GM23338 (cell line): Measurements from ENCODE around the gene CCND1. TPM values are rescaled to one million over a fixed set of nuclear protein-coding genes. Genes with fewer than 3 reads are reported as not detected.

ENCODE experiments used
- ATAC-seq: fragments of 200-7000 bp; cut with Tn5 transposase; 3 replicates; pipeline ENCODE4 v1.9.1; 2020
- DNase-seq: peaks from one replicate; pipeline ENCODE4 v3.0.0-alpha.2; 2015; ENCODE audit warnings: low spot score
- H2AFZ ChIP-seq: fragments of 200-600 bp; sonication (generic); 2 replicates; pipeline ENCODE4 v1.8.0; 2016; ENCODE audit warnings: antibody characterized with exemption, mild to moderate bottlenecking, moderate library complexity
- H3F3A ChIP-seq: fragments of 200-600 bp; sonication (generic); replicated peaks from 2 replicates; pipeline ENCODE4 v1.8.0; 2017; ENCODE audit warnings: antibody characterized with exemption, mixed run types, low read depth
- H3K27ac ChIP-seq: fragments of 200-600 bp; sonication (generic); 2 replicates; pipeline ENCODE4 v1.6.1; 2016; ENCODE audit warnings: low read depth
- H3K27me3 ChIP-seq: fragments of 200-600 bp; sonication (generic); 2 replicates; pipeline ENCODE4 v1.8.0; 2016; ENCODE audit warnings: mild to moderate bottlenecking, mixed run types, moderate library complexity; ENCODE audit not compliant: insufficient read depth
- H3K36me3 ChIP-seq: fragments of 200-600 bp; sonication (generic); 2 replicates; pipeline ENCODE4 v1.8.0; 2016; ENCODE audit warnings: mild to moderate bottlenecking; ENCODE audit not compliant: insufficient read depth
- H3K4me1 ChIP-seq: fragments of 200-600 bp; sonication (generic); 2 replicates; pipeline ENCODE4 v1.8.0; 2016; ENCODE audit warnings: mild to moderate bottlenecking, moderate library complexity; ENCODE audit not compliant: insufficient read depth
- H3K4me2 ChIP-seq: fragments of 200-600 bp; sonication (generic); 2 replicates; pipeline ENCODE4 v1.7.1; 2017; ENCODE audit warnings: mixed run types
- H3K4me3 ChIP-seq: fragments of 200-600 bp; sonication (generic); 2 replicates; pipeline ENCODE4 v1.6.1; 2016; ENCODE audit warnings: mixed run types
- H3K79me2 ChIP-seq: fragments of 200-600 bp; sonication (generic); replicated peaks from 2 replicates; pipeline ENCODE4 v1.8.0; 2017; ENCODE audit warnings: mild to moderate bottlenecking; ENCODE audit not compliant: insufficient read depth
- H3K9me2 ChIP-seq: fragments of 200-600 bp; sonication (generic); 2 replicates; pipeline ENCODE4 v1.8.0; 2017; ENCODE audit not compliant: insufficient read depth
- H4K20me1 ChIP-seq: fragments of 200-600 bp; sonication (generic); replicated peaks from 2 replicates; pipeline ENCODE4 v1.8.0; 2017; ENCODE audit warnings: mild to moderate bottlenecking; ENCODE audit not compliant: insufficient read depth
- H3K27ac Mint-ChIP-seq: 2 replicates; pipeline ENCODE4 v1.8.0; 2020; ENCODE audit warnings: inconsistent platforms, mild to moderate bottlenecking, moderate library complexity, mixed read lengths
- H3K27me3 Mint-ChIP-seq: 3 replicates; pipeline ENCODE4 v1.8.0; 2022; ENCODE audit warnings: low read depth, mild to moderate bottlenecking, moderate library complexity, mixed read lengths, inconsistent platforms; ENCODE audit not compliant: insufficient read depth, poor library complexity
- H3K36me3 Mint-ChIP-seq: 3 replicates; pipeline ENCODE4 v1.8.0; 2021; ENCODE audit warnings: low read depth, mild to moderate bottlenecking, inconsistent platforms, moderate library complexity, mixed read lengths
- H3K4me1 Mint-ChIP-seq: 3 replicates; pipeline ENCODE4 v1.8.0; 2020; ENCODE audit warnings: mild to moderate bottlenecking, inconsistent platforms, mixed read lengths
- H3K4me3 Mint-ChIP-seq: 3 replicates; pipeline ENCODE4 v1.8.0; 2021; ENCODE audit warnings: moderate library complexity, mild to moderate bottlenecking, inconsistent platforms, mixed read lengths
- H3K9me3 Mint-ChIP-seq: 3 replicates; pipeline ENCODE4 v1.8.0; 2020; ENCODE audit warnings: moderate library complexity, mild to moderate bottlenecking, inconsistent platforms, mixed read lengths
- CREB1 ChIP-seq: fragments of 250-450 bp; sonication (Bioruptor Pico); IDR thresholded peaks from 2 replicates; pipeline ENCODE4 v1.5.0; 2020; ENCODE audit warnings: low read depth, mild to moderate bottlenecking, moderate library complexity
- JUNB ChIP-seq: IDR thresholded peaks from one replicate; pipeline ENCODE4 v1.6.1; 2016; ENCODE audit warnings: antibody characterized with exemption; ENCODE audit not compliant: unreplicated experiment
- ZNF331 ChIP-seq: fragments of 250-450 bp; sonication (Bioruptor Pico); IDR thresholded peaks from 2 replicates; pipeline ENCODE4 v1.5.0; 2020; ENCODE audit warnings: low read depth, mild to moderate bottlenecking, moderate library complexity
- polyA plus RNA-seq: library from polyadenylated mRNA; unstranded; fragments of >200 nt; fragmentation: Nextera tagmentation; extraction: Ambion mirVana; gene quantifications from 2 replicates; pipeline ENCODE4 v1.2.1, GENCODE V29; 2016
- total RNA-seq: library from RNA; depleted of rRNA; stranded (reverse); fragments of >200 nt; shearing (Covaris generic); gene quantifications from 2 replicates; pipeline ENCODE4 v1.2.3, GENCODE V29; 2014
- TF ChIP-seq, protein P1 (sequence below): IDR thresholded peaks from one replicate; pipeline ENCODE4 v1.6.1; 2018; ENCODE audit warnings: antibody characterized with exemption; ENCODE audit not compliant: unreplicated experiment
- TF ChIP-seq, protein P2 (sequence below): fragments of 250-450 bp; sonication (Bioruptor Pico); IDR thresholded peaks from 2 replicates; pipeline ENCODE4 v1.5.0; 2020; ENCODE audit warnings: mild to moderate bottlenecking, moderate library complexity

Gene CCND1
- total and polyA plus RNA-seq, 2 experiments from 2014 or later, result 109 to 183 TPM

DNA sequence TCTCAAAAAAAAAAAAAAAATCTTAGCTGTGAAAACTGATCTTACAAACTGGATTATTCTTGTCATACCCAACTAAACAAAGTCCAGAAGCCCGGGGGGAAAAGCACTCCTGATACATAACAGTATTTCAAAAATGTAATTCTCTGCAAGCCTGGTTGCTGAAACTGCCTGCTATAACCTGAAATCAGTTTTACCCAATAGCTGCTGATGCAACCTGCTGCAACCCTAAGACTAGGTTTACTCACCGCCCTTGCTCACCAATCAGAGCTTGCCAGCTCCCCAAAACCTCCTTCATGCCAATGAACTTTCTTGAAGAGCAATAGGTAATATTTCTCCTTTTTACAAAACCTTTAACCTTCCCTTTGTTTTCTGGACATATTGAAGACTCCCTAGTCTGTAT, 50.5 kb downstream of the CCND1 start:
- Histone ChIP-seq H3K4me1 (0 out of 2 replicates have a peak, but pooled peaks cover 5% of the 10 kb centered on the region), H4K20me1 (no peaks in the 10 kb centered on the region), H3K4me2 (no peak overlapping the region), H3F3A (no peaks in the 10 kb centered on the region), H3K79me2 (no peaks in the 10 kb centered on the region), H3K27me3 (no peaks in the 10 kb centered on the region), H3K9me2 (no peaks in the 10 kb centered on the region), H2AFZ (no peak overlapping the region), H3K27ac (no peak overlapping the region), H3K36me3 (no peaks in the 10 kb centered on the region), H3K4me3 (no peak overlapping the region)
- H3K9me3 Mint-ChIP-seq, result no peaks in the 10 kb centered on the region
- no peaks in the 10 kb centered on the region for H3K36me3 Mint-ChIP-seq
- TF ChIP-seq JUNB, result no peak
- TF ChIP-seq CREB1 (CRISPR knock-in tag), result no peak
- no peak for TF ChIP-seq ZNF331
- peaks cover 5% of the 10 kb centered on the region for H3K27me3 Mint-ChIP-seq
- no peak overlapping the region for H3K4me3 Mint-ChIP-seq
- ATAC-seq (no peak), DNase-seq (no peak)
- peaks cover 15% of the 10 kb centered on the region; the same call in 2 of the 3 replicates for H3K4me1 Mint-ChIP-seq
- no peak overlapping the region for H3K27ac Mint-ChIP-seq

DNA sequence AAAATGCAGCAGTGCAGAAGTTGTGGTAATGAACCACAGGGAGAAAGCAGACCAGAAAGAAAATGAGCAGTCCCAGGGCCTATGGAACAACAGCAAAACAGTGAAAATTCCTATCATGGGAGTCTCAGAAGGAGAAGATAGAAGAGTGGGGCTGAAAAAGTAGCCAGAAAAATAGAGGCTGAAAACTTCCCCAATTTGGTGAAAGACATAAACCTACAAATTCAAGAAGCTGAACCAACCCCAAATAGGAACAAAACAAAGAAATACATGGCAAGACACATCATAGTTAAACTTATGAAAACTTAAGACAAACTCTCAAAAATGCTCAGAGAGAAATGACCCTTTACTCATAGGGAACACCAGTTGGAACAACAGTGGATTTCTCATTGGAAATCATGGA, 51.5 kb downstream of the CCND1 start:
- H3K4me1 Mint-ChIP-seq, result peaks cover 22% of the 10 kb centered on the region
- TF ChIP-seq, protein P1, sequence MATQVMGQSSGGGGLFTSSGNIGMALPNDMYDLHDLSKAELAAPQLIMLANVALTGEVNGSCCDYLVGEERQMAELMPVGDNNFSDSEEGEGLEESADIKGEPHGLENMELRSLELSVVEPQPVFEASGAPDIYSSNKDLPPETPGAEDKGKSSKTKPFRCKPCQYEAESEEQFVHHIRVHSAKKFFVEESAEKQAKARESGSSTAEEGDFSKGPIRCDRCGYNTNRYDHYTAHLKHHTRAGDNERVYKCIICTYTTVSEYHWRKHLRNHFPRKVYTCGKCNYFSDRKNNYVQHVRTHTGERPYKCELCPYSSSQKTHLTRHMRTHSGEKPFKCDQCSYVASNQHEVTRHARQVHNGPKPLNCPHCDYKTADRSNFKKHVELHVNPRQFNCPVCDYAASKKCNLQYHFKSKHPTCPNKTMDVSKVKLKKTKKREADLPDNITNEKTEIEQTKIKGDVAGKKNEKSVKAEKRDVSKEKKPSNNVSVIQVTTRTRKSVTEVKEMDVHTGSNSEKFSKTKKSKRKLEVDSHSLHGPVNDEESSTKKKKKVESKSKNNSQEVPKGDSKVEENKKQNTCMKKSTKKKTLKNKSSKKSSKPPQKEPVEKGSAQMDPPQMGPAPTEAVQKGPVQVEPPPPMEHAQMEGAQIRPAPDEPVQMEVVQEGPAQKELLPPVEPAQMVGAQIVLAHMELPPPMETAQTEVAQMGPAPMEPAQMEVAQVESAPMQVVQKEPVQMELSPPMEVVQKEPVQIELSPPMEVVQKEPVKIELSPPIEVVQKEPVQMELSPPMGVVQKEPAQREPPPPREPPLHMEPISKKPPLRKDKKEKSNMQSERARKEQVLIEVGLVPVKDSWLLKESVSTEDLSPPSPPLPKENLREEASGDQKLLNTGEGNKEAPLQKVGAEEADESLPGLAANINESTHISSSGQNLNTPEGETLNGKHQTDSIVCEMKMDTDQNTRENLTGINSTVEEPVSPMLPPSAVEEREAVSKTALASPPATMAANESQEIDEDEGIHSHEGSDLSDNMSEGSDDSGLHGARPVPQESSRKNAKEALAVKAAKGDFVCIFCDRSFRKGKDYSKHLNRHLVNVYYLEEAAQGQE, result no peak
- TF ChIP-seq, protein P2, sequence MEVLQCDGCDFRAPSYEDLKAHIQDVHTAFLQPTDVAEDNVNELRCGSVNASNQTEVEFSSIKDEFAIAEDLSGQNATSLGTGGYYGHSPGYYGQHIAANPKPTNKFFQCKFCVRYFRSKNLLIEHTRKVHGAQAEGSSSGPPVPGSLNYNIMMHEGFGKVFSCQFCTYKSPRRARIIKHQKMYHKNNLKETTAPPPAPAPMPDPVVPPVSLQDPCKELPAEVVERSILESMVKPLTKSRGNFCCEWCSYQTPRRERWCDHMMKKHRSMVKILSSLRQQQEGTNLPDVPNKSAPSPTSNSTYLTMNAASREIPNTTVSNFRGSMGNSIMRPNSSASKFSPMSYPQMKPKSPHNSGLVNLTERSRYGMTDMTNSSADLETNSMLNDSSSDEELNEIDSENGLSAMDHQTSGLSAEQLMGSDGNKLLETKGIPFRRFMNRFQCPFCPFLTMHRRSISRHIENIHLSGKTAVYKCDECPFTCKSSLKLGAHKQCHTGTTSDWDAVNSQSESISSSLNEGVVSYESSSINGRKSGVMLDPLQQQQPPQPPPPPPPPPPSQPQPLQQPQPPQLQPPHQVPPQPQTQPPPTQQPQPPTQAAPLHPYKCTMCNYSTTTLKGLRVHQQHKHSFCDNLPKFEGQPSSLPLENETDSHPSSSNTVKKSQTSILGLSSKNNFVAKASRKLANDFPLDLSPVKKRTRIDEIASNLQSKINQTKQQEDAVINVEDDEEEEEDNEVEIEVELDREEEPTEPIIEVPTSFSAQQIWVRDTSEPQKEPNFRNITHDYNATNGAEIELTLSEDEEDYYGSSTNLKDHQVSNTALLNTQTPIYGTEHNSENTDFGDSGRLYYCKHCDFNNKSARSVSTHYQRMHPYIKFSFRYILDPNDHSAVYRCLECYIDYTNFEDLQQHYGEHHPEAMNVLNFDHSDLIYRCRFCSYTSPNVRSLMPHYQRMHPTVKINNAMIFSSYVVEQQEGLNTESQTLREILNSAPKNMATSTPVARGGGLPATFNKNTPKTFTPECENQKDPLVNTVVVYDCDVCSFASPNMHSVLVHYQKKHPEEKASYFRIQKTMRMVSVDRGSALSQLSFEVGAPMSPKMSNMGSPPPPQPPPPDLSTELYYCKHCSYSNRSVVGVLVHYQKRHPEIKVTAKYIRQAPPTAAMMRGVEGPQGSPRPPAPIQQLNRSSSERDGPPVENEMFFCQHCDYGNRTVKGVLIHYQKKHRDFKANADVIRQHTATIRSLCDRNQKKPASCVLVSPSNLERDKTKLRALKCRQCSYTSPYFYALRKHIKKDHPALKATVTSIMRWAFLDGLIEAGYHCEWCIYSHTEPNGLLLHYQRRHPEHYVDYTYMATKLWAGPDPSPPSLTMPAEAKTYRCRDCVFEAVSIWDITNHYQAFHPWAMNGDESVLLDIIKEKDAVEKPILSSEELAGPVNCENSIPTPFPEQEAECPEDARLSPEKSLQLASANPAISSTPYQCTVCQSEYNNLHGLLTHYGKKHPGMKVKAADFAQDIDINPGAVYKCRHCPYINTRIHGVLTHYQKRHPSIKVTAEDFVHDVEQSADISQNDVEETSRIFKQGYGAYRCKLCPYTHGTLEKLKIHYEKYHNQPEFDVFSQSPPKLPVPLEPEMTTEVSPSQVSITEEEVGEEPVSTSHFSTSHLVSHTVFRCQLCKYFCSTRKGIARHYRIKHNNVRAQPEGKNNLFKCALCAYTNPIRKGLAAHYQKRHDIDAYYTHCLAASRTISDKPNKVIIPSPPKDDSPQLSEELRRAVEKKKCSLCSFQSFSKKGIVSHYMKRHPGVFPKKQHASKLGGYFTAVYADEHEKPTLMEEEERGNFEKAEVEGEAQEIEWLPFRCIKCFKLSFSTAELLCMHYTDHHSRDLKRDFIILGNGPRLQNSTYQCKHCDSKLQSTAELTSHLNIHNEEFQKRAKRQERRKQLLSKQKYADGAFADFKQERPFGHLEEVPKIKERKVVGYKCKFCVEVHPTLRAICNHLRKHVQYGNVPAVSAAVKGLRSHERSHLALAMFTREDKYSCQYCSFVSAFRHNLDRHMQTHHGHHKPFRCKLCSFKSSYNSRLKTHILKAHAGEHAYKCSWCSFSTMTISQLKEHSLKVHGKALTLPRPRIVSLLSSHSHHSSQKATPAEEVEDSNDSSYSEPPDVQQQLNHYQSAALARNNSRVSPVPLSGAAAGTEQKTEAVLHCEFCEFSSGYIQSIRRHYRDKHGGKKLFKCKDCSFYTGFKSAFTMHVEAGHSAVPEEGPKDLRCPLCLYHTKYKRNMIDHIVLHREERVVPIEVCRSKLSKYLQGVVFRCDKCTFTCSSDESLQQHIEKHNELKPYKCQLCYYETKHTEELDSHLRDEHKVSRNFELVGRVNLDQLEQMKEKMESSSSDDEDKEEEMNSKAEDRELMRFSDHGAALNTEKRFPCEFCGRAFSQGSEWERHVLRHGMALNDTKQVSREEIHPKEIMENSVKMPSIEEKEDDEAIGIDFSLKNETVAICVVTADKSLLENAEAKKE, result no peak
- Histone ChIP-seq H3F3A (0 out of 2 replicates have a peak, but pooled peaks cover 7% of the 10 kb centered on the region), H3K9me2 (no peaks in the 10 kb centered on the region), H4K20me1 (no peaks in the 10 kb centered on the region; the same call in 1 of the 2 replicates), H3K4me3 (no peak overlapping the region), H3K4me2 (no peak overlapping the region), H3K27me3 (no peaks in the 10 kb centered on the region), H3K79me2 (no peaks in the 10 kb centered on the region), H3K36me3 (no peaks in the 10 kb centered on the region), H3K27ac (no peak overlapping the region), H3K4me1 (peaks cover 10% of the 10 kb centered on the region), H2AFZ (no peak overlapping the region)
- H3K9me3 Mint-ChIP-seq, result no peaks in the 10 kb centered on the region
- no peak for DNase-seq
- H3K36me3 Mint-ChIP-seq, result peaks cover 3% of the 10 kb centered on the region; the same call in 2 of the 3 replicates
- no peak for ATAC-seq
- H3K27me3 Mint-ChIP-seq, result peaks cover 5% of the 10 kb centered on the region
- no peak overlapping the region; the same call in 1 of the 2 replicates for H3K27ac Mint-ChIP-seq
- H3K4me3 Mint-ChIP-seq, result no peak overlapping the region
